Liver (tissue), 3 donors: ENCODE measurements around the gene STK35.

Source experiments
- EGR1 ChIP-seq, 2 donors: IDR thresholded peaks; 2 replicates each; pipeline ENCODE4 v1.6.1; 2016 to 2018; ENCODE audit warnings: antibody characterized with exemption in 2 of 2, low read depth in 2 of 2
- JUND ChIP-seq, 2 donors: IDR thresholded peaks; 2 replicates each; pipeline ENCODE4 v1.6.1; 2016; ENCODE audit warnings: antibody characterized with exemption in 2 of 2
- RAD21 ChIP-seq, 2 donors: IDR thresholded peaks; 2 replicates each; pipeline ENCODE4 v1.6.1; 2016; ENCODE audit warnings: antibody characterized with exemption in 2 of 2, mild to moderate bottlenecking in 2 of 2
- REST ChIP-seq: IDR thresholded peaks from 2 replicates; pipeline ENCODE4 v1.6.1; 2016; ENCODE audit warnings: antibody characterized with exemption, mild to moderate bottlenecking
- YY1 ChIP-seq: IDR thresholded peaks from 2 replicates; pipeline ENCODE4 v1.6.1; 2016; ENCODE audit warnings: antibody characterized with exemption, mild to moderate bottlenecking
- TF ChIP-seq, protein P1 (sequence below): fragments of 150-350 bp; IDR thresholded peaks from 2 replicates; pipeline ENCODE4 v1.5.1; 2017; ENCODE audit warnings: improper control_type of control experiment, low read depth, low read length; ENCODE audit not compliant: missing input control
- TF ChIP-seq, protein P2 (sequence below): IDR thresholded peaks from 2 replicates; pipeline ENCODE4 v1.6.1; 2016; ENCODE audit warnings: antibody characterized with exemption
- donor health status: healthy.
- donor health status: healthy.

GRCh38 chr20:2179233-2179580 is 77.6 kb downstream of the STK35 start:
- TF ChIP-seq, protein P1, sequence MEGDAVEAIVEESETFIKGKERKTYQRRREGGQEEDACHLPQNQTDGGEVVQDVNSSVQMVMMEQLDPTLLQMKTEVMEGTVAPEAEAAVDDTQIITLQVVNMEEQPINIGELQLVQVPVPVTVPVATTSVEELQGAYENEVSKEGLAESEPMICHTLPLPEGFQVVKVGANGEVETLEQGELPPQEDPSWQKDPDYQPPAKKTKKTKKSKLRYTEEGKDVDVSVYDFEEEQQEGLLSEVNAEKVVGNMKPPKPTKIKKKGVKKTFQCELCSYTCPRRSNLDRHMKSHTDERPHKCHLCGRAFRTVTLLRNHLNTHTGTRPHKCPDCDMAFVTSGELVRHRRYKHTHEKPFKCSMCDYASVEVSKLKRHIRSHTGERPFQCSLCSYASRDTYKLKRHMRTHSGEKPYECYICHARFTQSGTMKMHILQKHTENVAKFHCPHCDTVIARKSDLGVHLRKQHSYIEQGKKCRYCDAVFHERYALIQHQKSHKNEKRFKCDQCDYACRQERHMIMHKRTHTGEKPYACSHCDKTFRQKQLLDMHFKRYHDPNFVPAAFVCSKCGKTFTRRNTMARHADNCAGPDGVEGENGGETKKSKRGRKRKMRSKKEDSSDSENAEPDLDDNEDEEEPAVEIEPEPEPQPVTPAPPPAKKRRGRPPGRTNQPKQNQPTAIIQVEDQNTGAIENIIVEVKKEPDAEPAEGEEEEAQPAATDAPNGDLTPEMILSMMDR = no peak
- TF ChIP-seq JUND (IDR thresholded peaks at IDR 0.05) = no peak
- TF ChIP-seq, protein P2, sequence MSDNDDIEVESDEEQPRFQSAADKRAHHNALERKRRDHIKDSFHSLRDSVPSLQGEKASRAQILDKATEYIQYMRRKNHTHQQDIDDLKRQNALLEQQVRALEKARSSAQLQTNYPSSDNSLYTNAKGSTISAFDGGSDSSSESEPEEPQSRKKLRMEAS = no peak
- TF ChIP-seq YY1 = no peak
- no peak for TF ChIP-seq RAD21 (IDR thresholded peaks at IDR 0.05)
- no peak for TF ChIP-seq EGR1 (IDR thresholded peaks at IDR 0.05; ENCODE audit: low read depth in 2 of 2)
- no peak for TF ChIP-seq REST
